ENCODE measurements around the gene LIPT1. TPM values are rescaled to one million over a fixed set of nuclear protein-coding genes. Genes with fewer than 3 reads are reported as not detected.

The LIPT1 gene
- total RNA-seq, 1 donor from 2014 or later, result 7.9 TPM

DNA sequence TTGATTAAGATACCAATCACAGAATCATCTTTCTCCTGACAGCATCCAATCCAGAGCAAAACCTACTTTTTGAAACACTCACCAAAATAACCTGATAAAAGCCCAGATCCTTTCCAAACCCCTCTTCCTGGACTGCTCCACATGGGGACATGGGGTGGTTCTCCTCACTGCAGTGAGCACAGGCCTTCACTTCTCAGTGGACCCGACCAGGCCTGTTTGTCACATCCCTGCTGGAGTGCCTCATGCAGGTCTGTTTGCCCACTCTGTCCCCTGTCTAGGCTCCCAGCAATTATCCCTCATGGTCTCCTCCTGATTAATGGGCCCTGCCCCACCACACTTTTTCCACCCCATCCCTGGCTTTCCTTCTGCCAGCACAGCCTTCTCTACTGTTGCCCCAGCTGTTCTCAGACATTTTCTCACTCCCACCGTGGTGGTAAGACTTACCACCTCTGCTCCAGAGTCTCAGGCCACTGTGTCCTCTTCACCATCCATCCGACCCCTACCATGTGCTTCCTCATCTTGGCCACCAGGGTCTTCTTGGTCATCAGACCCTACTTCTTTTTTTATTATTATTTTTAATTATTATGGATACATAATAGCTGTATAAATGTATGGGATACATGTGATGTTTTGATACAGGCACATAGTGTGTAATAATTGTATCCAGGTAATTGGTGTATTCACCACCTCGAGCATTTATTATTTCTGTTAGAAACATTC lies 47.4 kb downstream of the LIPT1 start:
- Histone ChIP-seq H3K9me3 (replicated peaks) (no peaks in the 10 kb centered on the region), H3K4me3 (no peak overlapping the region), H3K27ac (replicated peaks) (no peak overlapping the region), H3K36me3 (peaks cover 13% of the 10 kb centered on the region), H3K4me1 (no peaks in the 10 kb centered on the region), H3K27me3 (ENCODE audit: low read depth) (no peaks in the 10 kb centered on the region)
- TF ChIP-seq, protein P1, sequence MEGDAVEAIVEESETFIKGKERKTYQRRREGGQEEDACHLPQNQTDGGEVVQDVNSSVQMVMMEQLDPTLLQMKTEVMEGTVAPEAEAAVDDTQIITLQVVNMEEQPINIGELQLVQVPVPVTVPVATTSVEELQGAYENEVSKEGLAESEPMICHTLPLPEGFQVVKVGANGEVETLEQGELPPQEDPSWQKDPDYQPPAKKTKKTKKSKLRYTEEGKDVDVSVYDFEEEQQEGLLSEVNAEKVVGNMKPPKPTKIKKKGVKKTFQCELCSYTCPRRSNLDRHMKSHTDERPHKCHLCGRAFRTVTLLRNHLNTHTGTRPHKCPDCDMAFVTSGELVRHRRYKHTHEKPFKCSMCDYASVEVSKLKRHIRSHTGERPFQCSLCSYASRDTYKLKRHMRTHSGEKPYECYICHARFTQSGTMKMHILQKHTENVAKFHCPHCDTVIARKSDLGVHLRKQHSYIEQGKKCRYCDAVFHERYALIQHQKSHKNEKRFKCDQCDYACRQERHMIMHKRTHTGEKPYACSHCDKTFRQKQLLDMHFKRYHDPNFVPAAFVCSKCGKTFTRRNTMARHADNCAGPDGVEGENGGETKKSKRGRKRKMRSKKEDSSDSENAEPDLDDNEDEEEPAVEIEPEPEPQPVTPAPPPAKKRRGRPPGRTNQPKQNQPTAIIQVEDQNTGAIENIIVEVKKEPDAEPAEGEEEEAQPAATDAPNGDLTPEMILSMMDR (IDR thresholded peaks at IDR 0.05; ENCODE audit: borderline replicate concordance), result no peak
- intact Hi-C loops (cut with micrococcal nuclease), result no loop called here
- no peak for DNase-seq

DNA sequence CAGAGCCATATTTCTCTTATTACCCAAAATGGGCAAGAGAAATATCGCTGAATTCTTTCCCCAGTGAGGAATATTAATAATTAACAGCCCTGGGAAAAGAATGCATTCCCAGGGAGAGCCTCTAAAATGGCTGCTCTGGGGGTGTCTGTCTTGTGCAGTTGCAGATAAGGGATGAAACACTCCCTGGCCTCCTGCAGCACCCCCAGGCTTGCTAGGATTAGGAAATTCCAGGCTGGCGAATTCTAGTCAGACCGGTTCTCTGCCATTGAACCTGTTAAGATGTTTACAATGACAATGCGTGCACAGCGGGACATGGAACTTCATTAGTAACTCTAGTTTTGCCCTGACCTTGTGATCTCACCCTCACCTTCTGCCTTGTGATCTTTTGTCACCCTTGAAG lies 50.7 kb downstream of the LIPT1 start:
- DNase-seq, result no peak
- no peaks in the 10 kb centered on the region for H3K36me3 ChIP-seq
- TF ChIP-seq, protein P1 (IDR thresholded peaks at IDR 0.05; ENCODE audit: borderline replicate concordance), result no peak

More for the DNA sequence above, 50.7 kb downstream of the LIPT1 start:
- H3K27ac ChIP-seq (replicated peaks), result no peak overlapping the region
- H3K4me1 ChIP-seq, result no peaks in the 10 kb centered on the region
- H3K9me3 ChIP-seq (replicated peaks), result no peaks in the 10 kb centered on the region
- H3K4me3 ChIP-seq, result no peak overlapping the region
- H3K27me3 ChIP-seq (ENCODE audit: low read depth), result no peaks in the 10 kb centered on the region
- intact Hi-C loops (cut with micrococcal nuclease), result no loop called here

Other genes with a start within 250 kb of the LIPT1 start
- gene CRACDL, start 218.7 kb upstream of the LIPT1 start, total RNA-seq, result 3.0 TPM
- gene C2orf15, start 13.3 kb upstream of the LIPT1 start, total RNA-seq, result not detected
- 3.1 TPM for gene TSGA10, start within 50 bp of the LIPT1 start, total RNA-seq
- gene MITD1, start 26.1 kb downstream of the LIPT1 start, total RNA-seq, result 16.0 TPM
- 34.8 TPM for gene MRPL30, start 26.2 kb downstream of the LIPT1 start, total RNA-seq
- gene LYG2, start 100.7 kb downstream of the LIPT1 start, total RNA-seq, result not detected
- 0.58 TPM for gene LYG1, start 146.2 kb downstream of the LIPT1 start, total RNA-seq
- 20.6 TPM for gene TXNDC9, start 181.4 kb downstream of the LIPT1 start, total RNA-seq
- gene EIF5B, start 182.4 kb downstream of the LIPT1 start, total RNA-seq, result 87.0 TPM

Measured in left ventricle myocardium inferior (tissue), 1 donor.